Common myeloid progenitor, CD34-positive (primary cell): Measurements from ENCODE around the gene HOXA10. TPM values are rescaled to one million over a fixed set of nuclear protein-coding genes. Genes with fewer than 3 reads are reported as not detected.
A peak's percentile ranks its signal among the peaks of the same experiment; 100 is the strongest.

Source experiments
- CTCF ChIA-PET: fragments of 350-600 bp; sonication (Branson Sonifier 250); formaldehyde crosslinking; loops from one replicate; lab custom pipeline; 2021; ENCODE audit warnings: antibody characterized with exemption; lab: Charles Lee
- POLR2A ChIA-PET: fragments of 350-600 bp; sonication (Branson Sonifier 250); formaldehyde crosslinking; loops from one replicate; lab custom pipeline; 2021; ENCODE audit warnings: antibody characterized with exemption; lab: Charles Lee
- DNase-seq, 3 donors: peaks; one replicate each; pipeline versions ENCODE4 v3.0.0 to v3.0.0-alpha.2; 2013
- H3K27ac ChIP-seq, 2 experiments: 1 replicate in 1 of 2; 2 replicates in 1 of 2; pipeline ENCODE4 v1.7.0; 2013; ENCODE audit warnings: inconsistent platforms in 2 of 2, low read length in 2 of 2, mild to moderate bottlenecking in 2 of 2, low read depth in 1 of 2, moderate library complexity in 1 of 2; ENCODE audit not compliant: severe bottlenecking in 2 of 2, insufficient read depth in 1 of 2, poor library complexity in 1 of 2
- H3K27me3 ChIP-seq, 5 experiments: replicated peaks in 2 of 5; 1 replicate in 3 of 5; 2 replicates in 2 of 5; pipeline versions ENCODE4 v1.6.1 to v1.7.0; 2013; ENCODE audit warnings: low read length in 4 of 5, mild to moderate bottlenecking in 2 of 5, moderate library complexity in 2 of 5, inconsistent platforms in 1 of 5; ENCODE audit not compliant: insufficient read depth in 5 of 5, control insufficient read depth in 4 of 5
- H3K36me3 ChIP-seq, 4 experiments: 1 replicate in 2 of 4; 2 replicates in 2 of 4; pipeline versions ENCODE4 v1.6.1 to v1.7.0; 2013; ENCODE audit warnings: low read length in 3 of 4, control low read depth in 1 of 4, mild to moderate bottlenecking in 1 of 4; ENCODE audit not compliant: control insufficient read depth in 4 of 4, insufficient read depth in 4 of 4
- H3K4me1 ChIP-seq, 4 experiments: 1 replicate in 3 of 4; 2 replicates in 1 of 4; pipeline versions ENCODE4 v1.6.1 to v1.7.1; 2013; ENCODE audit warnings: low read length in 3 of 4, mild to moderate bottlenecking in 3 of 4, control low read depth in 1 of 4, inconsistent platforms in 1 of 4, moderate library complexity in 1 of 4; ENCODE audit not compliant: control insufficient read depth in 4 of 4, insufficient read depth in 4 of 4; ENCODE audit errors: control extremely low read depth in 1 of 4
- H3K4me3 ChIP-seq, 7 experiments: 1 replicate in 4 of 7; 2 replicates in 3 of 7; pipeline versions ENCODE4 v1.5.1 to v1.7.0; 2013; ENCODE audit warnings: mild to moderate bottlenecking in 7 of 7, low read length in 6 of 7, moderate library complexity in 6 of 7, inconsistent platforms in 2 of 7, low read depth in 2 of 7, control low read depth in 1 of 7; ENCODE audit not compliant: insufficient read depth in 4 of 7, control insufficient read depth in 1 of 7; ENCODE audit errors: extremely low read depth in 1 of 7
- H3K9me3 ChIP-seq, 5 experiments: 1 replicate in 4 of 5; 2 replicates in 1 of 5; pipeline versions ENCODE4 v1.6.1 to v1.7.1; 2013; ENCODE audit warnings: low read length in 4 of 5, mild to moderate bottlenecking in 2 of 5, inconsistent platforms in 1 of 5, low read depth in 1 of 5, moderate library complexity in 1 of 5; ENCODE audit not compliant: control insufficient read depth in 4 of 5, insufficient read depth in 2 of 5; ENCODE audit errors: control extremely low read depth in 1 of 5
- WGBS: methylation state at CpG from one replicate; pipeline ENCODE4 v1.1.5; 2013; ENCODE audit not compliant: insufficient coverage; 5-methylcytosine and 5-hydroxymethylcytosine counted together
- polyA plus RNA-seq: library from polyadenylated mRNA; unstranded; fragments of 120-200 nt; gene quantifications from one replicate; pipeline ENCODE4 v1.2.1, GENCODE V29; 2013

The HOXA10 gene
- polyA plus RNA-seq: 27.3 TPM

DNA sequence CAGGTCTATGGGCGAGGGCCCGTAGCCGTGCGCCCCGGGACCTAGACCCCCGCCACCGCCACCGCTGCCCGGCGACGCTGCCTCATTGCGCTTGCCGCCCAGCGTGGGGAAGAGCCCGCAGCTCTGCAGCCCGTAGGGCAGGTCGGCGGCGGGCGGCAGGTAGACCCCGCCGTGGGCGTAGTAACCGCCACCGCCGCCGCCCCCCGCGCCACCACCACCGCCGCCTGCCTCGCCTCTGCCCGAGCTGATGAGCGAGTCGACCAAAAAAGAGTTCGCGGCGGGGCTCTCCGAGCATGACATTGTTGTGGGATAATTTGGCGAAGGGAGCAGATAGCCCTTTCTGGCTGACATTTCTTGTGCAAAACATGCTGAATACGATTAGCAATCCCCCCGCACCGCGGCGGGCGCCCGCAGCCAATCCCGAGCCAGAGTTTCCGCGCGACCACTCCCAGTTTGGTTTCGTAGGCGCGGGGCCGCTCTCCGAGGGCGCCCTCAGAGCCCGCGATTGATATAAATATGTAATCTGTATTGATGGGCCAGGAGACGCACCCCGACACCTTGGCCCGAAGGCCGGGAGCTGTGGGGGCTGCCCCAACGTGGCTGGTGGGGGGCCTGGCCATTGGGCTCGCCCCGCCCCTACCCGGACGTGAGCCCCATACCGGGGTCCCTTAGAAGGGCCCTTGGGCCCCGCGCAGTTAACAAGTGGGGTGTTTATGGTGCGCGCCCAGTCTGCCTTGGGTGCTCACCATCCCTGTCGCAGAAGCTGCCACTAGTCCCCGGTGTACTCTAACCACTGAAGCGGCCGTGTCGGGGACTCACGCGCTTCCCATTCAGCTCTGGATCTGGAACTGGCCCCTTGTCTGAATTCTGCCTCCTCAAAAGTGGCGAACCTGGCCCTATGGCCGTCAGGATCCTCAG is at the start of gene HOXA10:
TSS of gene HOXA10 (minus strand) at position 365 of the 918 bp plus-strand sequence. CDS start at position 351, 14 bp downstream.
- Histone ChIP-seq H3K36me3 (peaks cover 0 to 20% (median 4%) of the 10 kb centered on the region in 4 experiments), H3K9me3 (no peaks in the 10 kb centered on the region), H3K27ac (peak within 1 kb of the TSS; percentile 92 to 96), H3K4me3 (peak within 1 kb of the TSS; percentile 78 to 100 (median 85)), H3K4me1 (peaks cover 4 to 38% (median 23%) of the 10 kb centered on the region in 4 experiments), H3K27me3 (peaks cover 0 to 16% (median 0%) of the 10 kb centered on the region in 5 experiments)
- DNase-seq: peak in 2 of 3 donors; percentile 68 to 73
- CTCF ChIA-PET: interaction anchor here (0.8 to 11.1 kb wide), 9 partner anchors 9 to 1309 kb away, joined by 3 to 84 read pairs (median 5); no protein-coding TSS in a partner anchor
- 3% methylated on average over 75 of the region's 82 CpGs for WGBS
- POLR2A ChIA-PET: interaction anchor here (2.7 kb wide), 1 partner anchor 12 kb away, joined by 17 read pairs; no protein-coding TSS in a partner anchor

DNA sequence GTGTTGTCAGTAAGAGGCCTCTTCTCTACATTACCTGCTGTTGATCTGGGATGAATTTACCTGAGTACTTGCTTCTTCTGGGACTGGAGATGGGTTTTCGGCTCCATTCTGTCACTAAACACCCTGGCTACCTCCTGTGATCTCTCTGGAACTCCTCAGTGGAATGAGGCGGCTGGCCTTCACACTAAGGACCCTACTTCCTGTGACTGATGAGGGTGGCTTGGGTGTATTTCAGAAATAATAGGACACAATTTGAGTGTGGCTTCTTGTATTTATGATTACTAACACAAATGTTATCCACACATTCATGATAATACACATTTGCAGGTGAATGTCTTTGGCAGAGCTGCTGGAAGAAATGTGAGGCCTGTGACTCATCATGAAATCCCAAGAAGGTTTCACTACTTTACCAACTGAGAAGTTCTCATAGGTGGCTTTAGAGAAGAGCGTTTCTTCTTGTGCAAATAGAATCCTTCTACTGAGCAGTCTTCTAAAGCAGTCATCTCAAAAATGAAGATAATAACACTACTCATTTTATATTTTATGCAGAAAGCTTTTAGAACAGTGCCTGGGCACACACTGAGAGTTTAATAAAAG is 47.2 kb upstream of the HOXA10 start:
- H3K27ac ChIP-seq: no peak overlapping the region
- CTCF ChIA-PET: interaction anchor here (3.3 kb wide), 1 partner anchor 14 kb away, joined by 13 read pairs; no protein-coding TSS in a partner anchor
- POLR2A ChIA-PET: no interaction called here
- H3K4me1 ChIP-seq: peaks cover 0 to 20% (median 11%) of the 10 kb centered on the region in 4 experiments
- DNase-seq: no peak
- no CpG with 5 or more reads among the region's 3 CpGs for WGBS
- peaks cover 35 to 94% (median 76%) of the 10 kb centered on the region in 5 experiments for H3K27me3 ChIP-seq
- H3K36me3 ChIP-seq: no peaks in the 10 kb centered on the region
- no peaks in the 10 kb centered on the region for H3K9me3 ChIP-seq
- H3K4me3 ChIP-seq: no peak overlapping the region

- ChIA-PET POLR2A (no interaction called here), CTCF (interaction anchor here (3.3 kb wide), 1 partner anchor 13 kb away, joined by 13 read pairs; no protein-coding TSS in a partner anchor)
- DNase-seq: no peak
These were observed 46.4 kb upstream of the HOXA10 start for GRCh38 chr7:27220440-27220955.

DNA sequence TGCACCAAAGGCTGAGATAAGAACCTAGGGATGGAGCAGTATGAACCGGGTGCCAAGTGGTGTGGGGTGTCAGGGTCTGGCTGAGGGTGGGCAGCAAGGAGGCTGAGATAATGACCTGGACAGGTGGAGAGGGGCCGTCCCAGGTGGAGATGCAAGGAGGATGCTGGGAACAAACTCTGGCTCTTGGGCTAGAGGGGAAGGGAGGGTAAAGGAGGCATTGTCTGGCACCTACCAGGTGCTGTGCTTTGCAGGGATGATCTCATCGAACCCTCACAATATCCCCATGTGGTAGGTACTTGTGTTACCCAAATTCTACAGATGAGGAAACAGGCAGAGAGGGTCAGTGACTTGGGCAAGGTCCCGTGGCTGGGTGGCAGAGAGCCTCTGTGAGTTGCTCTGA is 45.7 kb upstream of the HOXA10 start:
- POLR2A ChIA-PET: no interaction called here
- Histone ChIP-seq H3K27ac (no peak overlapping the region), H3K27me3 (peaks cover 33 to 94% (median 63%) of the 10 kb centered on the region in 5 experiments), H3K4me3 (no peak overlapping the region), H3K9me3 (no peaks in the 10 kb centered on the region), H3K4me1 (peaks cover 0 to 14% (median 8%) of the 10 kb centered on the region in 4 experiments), H3K36me3 (no peaks in the 10 kb centered on the region)
- WGBS: 64% methylated on average over 3 of the region's 4 CpGs
- CTCF ChIA-PET: interaction anchor here (1.3 to 2.1 kb wide), 3 partner anchors 9 to 40 kb away, joined by 3 to 12 read pairs (median 8); no protein-coding TSS in a partner anchor
- no peak for DNase-seq

More at GRCh38 chr7:27220440-27220955, 46.4 kb upstream of the HOXA10 start:
- Histone ChIP-seq H3K9me3 (no peaks in the 10 kb centered on the region), H3K36me3 (no peaks in the 10 kb centered on the region), H3K27me3 (peaks cover 35 to 94% (median 68%) of the 10 kb centered on the region in 5 experiments), H3K4me1 (peaks cover 0 to 19% (median 10%) of the 10 kb centered on the region in 4 experiments), H3K4me3 (peak overlapping the region in 1 of 7 experiments; percentile 28), H3K27ac (no peak overlapping the region)
- WGBS: 5% methylated on average over 35 of the region's 45 CpGs

GRCh38 chr7:27217951-27218350 is 43.8 kb upstream of the HOXA10 start:
- POLR2A ChIA-PET: no interaction called here
- Histone ChIP-seq H3K36me3 (no peaks in the 10 kb centered on the region), H3K27ac (no peak overlapping the region), H3K4me3 (no peak overlapping the region), H3K27me3 (peaks cover 17 to 94% (median 55%) of the 10 kb centered on the region in 5 experiments), H3K9me3 (no peaks in the 10 kb centered on the region), H3K4me1 (peaks cover 0 to 18% (median 12%) of the 10 kb centered on the region in 4 experiments)
- DNase-seq: no peak
- CTCF ChIA-PET: interaction anchor here (1.0 to 2.1 kb wide), 5 partner anchors 7 to 702 kb away, joined by 3 to 12 read pairs (median 3); no protein-coding TSS in a partner anchor

DNA sequence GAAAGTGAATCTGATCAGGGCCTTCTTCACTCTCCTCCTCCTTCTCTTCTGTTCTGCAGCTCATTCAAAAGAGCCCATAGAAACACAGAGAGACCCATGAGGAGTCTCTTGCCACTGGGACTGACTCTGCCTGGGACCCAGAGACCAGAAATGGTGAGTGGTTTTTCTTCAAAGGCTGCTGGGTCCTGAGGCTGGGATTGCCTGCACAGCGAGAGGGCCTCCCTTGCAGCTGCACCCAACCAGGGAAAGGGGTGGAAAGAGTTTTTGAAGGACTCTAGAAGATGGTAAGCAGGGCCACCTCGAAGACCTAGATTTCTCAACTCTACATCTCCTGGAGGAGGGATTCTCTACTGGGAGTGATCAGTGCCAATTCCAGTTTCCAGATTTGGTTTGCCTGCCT is 41.2 kb upstream of the HOXA10 start:
- CTCF ChIA-PET: interaction anchor here (1.0 to 1.1 kb wide), 2 partner anchors 10 to 704 kb away, joined by 3 read pairs; no protein-coding TSS in a partner anchor

More for the DNA sequence above, 41.2 kb upstream of the HOXA10 start:
- Histone ChIP-seq H3K4me3 (no peak overlapping the region), H3K9me3 (no peaks in the 10 kb centered on the region), H3K27me3 (peaks cover 14 to 94% (median 51%) of the 10 kb centered on the region in 5 experiments), H3K4me1 (peaks cover 0 to 24% (median 16%) of the 10 kb centered on the region in 4 experiments), H3K27ac (no peak overlapping the region), H3K36me3 (no peaks in the 10 kb centered on the region)
- POLR2A ChIA-PET: no interaction called here
- 100% methylated on average over 1 of the region's 2 CpGs for WGBS
- DNase-seq: no peak
